Fibroblast of villous mesenchyme (primary cell): ENCODE results near the gene CRACDL. TPM values are rescaled to one million over a fixed set of nuclear protein-coding genes. Genes with fewer than 3 reads are reported as not detected.

Experiments
- DNase-seq: peaks from one replicate; pipeline ENCODE4 v3.0.0-alpha.2; 2010; ENCODE audit warnings: low read depth
- H3K4me3 ChIP-seq: 2 replicates; pipeline ENCODE4 v1.5.1; 2011; ENCODE audit warnings: low read depth, mild to moderate bottlenecking, low read length
- CTCF ChIP-seq: IDR thresholded peaks from 2 replicates; pipeline ENCODE4 v1.5.1; 2012; ENCODE audit warnings: low read depth, mild to moderate bottlenecking, low read length; ENCODE audit not compliant: insufficient read depth
- total RNA-seq: library from RNA; depleted of rRNA; stranded (reverse); fragments of >200 nt; gene quantifications from 2 replicates; pipeline ENCODE4 v1.2.3, GENCODE V29; 2012

CRACDL gene
- total RNA-seq, 1 donor = not detected

- TF ChIP-seq CTCF = no peak
- no peak for DNase-seq
- H3K4me3 ChIP-seq = no peak overlapping the region
These were observed 166.2 kb downstream of the CRACDL start for GRCh38 chr2:98769784-98770183.

- H3K4me3 ChIP-seq = no peak overlapping the region
- DNase-seq = no peak
- no peak for TF ChIP-seq CTCF
These were observed 166.9 kb downstream of the CRACDL start for GRCh38 chr2:98769114-98769476.

DNA sequence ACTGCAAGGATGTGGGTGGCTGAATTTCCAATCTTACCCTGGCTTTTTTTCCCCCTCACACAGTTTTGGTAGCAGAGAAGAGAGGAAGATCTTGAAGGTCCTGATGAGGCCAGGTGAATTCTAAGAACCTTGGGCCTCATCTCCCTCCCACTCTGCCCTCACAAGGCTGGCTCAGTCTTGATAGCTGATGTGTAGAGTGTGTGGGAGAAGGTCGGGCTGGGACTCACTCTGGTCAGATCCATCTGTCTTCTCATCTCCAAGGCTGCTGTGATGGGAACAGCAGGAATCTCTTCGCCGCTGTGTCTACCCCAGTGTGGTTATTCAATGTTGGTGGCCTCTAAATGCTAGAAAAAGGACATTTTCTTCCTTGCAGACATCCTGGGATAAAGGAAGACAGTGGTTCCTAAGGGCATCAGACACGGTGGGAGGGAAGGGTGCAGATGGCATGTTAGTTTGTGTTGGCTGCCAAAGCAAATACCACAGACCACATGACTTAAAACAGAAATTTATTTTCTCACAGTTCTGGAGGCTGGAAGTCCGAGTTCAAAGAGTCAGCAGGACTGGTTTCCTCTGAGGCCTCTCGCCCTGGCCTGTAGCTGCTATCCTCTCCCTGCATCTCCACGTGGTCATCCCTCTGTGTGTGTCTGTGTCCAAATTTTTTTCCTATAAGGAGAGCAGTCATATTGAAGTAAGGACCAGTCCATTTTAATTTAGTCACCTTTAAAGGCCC is 167.5 kb downstream of the CRACDL start:
- H3K4me3 ChIP-seq = no peak overlapping the region
- no peak for TF ChIP-seq CTCF
- DNase-seq = no peak

DNA sequence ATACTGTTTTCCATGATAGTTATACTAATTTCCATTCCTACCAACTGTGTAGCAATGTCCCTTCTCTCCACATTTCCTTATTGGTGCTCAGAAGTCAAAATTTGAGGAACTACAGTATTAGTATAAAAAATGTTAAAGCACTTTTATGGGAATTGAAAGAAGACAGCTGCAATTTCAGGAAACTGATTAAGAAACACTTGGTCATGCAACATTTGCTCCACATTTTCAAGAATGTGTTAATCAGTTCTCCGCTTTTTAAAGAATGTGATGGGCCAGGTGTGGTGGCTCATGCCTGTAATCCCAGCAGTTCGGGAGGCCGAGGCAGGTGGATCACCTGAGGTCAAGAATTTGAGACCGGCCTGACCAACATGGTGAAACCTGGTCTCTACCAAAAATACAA is 171.5 kb downstream of the CRACDL start:
- no peak for DNase-seq
- TF ChIP-seq CTCF = no peak

GRCh38 chr2:98763209-98763951 is 172.6 kb downstream of the CRACDL start:
- DNase-seq = no peak
- TF ChIP-seq CTCF = no peak

More for the DNA sequence above, 171.5 kb downstream of the CRACDL start:
- H3K4me3 ChIP-seq = no peak overlapping the region

DNA sequence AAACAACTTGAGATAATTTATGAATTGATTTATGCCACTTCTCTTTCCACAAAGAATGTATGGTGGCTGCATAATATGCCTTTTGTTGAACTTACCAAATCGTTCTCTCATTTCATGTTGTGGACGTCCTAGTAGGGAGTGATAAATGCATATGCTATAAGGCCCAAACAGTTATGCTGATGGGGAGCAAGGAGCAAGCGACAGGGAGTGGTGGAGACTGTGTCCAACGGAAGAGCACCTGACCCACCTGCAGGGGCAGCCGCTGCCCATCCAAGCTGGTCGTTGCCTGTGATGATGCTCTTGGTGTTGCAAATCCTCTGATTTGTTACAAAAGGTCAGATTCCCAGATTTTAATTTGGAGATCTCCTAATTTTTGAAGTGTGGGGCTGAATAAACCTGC is 174.1 kb downstream of the CRACDL start:
- no peak for TF ChIP-seq CTCF
- DNase-seq = no peak
- H3K4me3 ChIP-seq = no peak overlapping the region

More at GRCh38 chr2:98763209-98763951, 172.6 kb downstream of the CRACDL start:
- H3K4me3 ChIP-seq = no peak overlapping the region
